BE2C (cell line): Measurements from ENCODE around the gene LIMCH1.
"Not testable (repeated sequence)": the region's sequence is repeated elsewhere in the genome, so short reads cannot be mapped to it uniquely, and the experiment has no call there.

Experiments used
- DNase-seq: peaks from one replicate; pipeline ENCODE4 v3.0.0-alpha.2; 2020
- H3K27me3 ChIP-seq: fragments of 250-450 bp; sonication (Bioruptor Pico); 2 replicates; pipeline ENCODE4 v1.5.1; 2020; ENCODE audit warnings: mild to moderate bottlenecking
- H3K36me3 ChIP-seq: fragments of 250-450 bp; sonication (Bioruptor Pico); 2 replicates; pipeline ENCODE4 v1.5.1; 2020; ENCODE audit warnings: mild to moderate bottlenecking
- H3K4me1 ChIP-seq: fragments of 250-450 bp; sonication (Bioruptor Pico); 2 replicates; pipeline ENCODE4 v1.5.1; 2020
- H3K4me3 ChIP-seq: 2 replicates; pipeline ENCODE4 v1.5.1; 2011; ENCODE audit warnings: low read depth, low read length
- H3K9me3 ChIP-seq: fragments of 250-450 bp; sonication (Bioruptor Pico); 2 replicates; pipeline ENCODE4 v1.5.1; 2020
- TF ChIP-seq, protein P1 (sequence below): IDR thresholded peaks from 2 replicates; pipeline ENCODE4 v1.5.1; 2012; ENCODE audit warnings: mild to moderate bottlenecking, low read depth, low read length

The LIMCH1 gene

DNA sequence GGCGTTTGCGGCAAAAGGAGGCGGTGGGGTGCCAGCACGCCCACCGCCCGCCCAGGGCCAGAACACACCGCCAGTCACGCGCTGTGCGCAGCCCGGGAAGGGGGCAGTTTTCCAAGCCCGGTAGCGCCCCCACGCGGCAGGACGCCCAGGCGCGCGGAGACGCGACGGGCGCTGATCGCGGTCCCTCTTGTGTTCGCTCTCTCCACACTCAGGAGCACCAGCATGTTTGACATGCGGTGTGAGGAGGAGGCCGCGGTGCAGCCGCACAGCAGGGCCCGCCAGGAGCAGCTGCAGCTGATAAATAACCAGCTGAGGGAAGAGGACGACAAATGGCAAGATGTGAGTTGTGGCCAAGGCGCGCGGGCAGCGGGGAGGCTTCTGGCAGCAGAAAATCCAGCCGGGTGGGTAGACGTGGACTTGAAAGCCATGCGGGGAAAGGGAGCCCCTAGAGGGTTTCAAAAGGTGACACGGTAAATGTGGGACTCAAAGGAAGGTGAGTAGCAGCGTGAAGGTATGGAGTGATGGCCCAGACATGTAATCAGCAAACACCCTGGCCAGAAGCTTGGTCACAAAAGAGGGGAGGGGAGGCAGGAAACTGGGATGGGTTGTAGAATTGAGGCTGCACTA, 106.4 kb downstream of the LIMCH1 start:
- TF ChIP-seq, protein P1, sequence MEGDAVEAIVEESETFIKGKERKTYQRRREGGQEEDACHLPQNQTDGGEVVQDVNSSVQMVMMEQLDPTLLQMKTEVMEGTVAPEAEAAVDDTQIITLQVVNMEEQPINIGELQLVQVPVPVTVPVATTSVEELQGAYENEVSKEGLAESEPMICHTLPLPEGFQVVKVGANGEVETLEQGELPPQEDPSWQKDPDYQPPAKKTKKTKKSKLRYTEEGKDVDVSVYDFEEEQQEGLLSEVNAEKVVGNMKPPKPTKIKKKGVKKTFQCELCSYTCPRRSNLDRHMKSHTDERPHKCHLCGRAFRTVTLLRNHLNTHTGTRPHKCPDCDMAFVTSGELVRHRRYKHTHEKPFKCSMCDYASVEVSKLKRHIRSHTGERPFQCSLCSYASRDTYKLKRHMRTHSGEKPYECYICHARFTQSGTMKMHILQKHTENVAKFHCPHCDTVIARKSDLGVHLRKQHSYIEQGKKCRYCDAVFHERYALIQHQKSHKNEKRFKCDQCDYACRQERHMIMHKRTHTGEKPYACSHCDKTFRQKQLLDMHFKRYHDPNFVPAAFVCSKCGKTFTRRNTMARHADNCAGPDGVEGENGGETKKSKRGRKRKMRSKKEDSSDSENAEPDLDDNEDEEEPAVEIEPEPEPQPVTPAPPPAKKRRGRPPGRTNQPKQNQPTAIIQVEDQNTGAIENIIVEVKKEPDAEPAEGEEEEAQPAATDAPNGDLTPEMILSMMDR, result peak; percentile 92
- Histone ChIP-seq H3K4me3 (peak overlapping the region; percentile 32), H3K36me3 (peaks cover 37% of the 10 kb centered on the region), H3K9me3 (no peaks in the 10 kb centered on the region), H3K27me3 (no peaks in the 10 kb centered on the region), H3K4me1 (peaks cover 15% of the 10 kb centered on the region)
- DNase-seq, result peak; percentile 90

DNA sequence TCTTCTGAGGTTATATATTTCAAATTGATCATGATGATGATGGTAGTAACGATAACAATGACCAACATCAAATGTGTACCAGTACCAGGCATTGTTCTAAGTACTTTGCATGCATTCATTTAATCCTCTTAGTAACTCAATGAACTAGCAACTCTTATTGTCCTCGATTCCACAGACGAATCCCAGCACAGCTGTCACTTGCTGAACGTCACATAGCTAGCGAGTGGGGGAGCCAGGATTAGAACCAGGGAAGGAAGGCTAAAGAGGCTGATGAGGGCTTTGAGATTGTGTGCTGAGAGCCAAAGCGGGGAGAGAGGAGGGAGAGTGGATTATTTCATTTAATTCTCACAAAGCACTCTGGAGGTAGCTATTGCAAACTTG, 106.9 kb downstream of the LIMCH1 start:
- no peaks in the 10 kb centered on the region for H3K9me3 ChIP-seq
- no peaks in the 10 kb centered on the region for H3K27me3 ChIP-seq
- TF ChIP-seq, protein P1, result no peak
- peaks cover 40% of the 10 kb centered on the region for H3K36me3 ChIP-seq
- DNase-seq, result no peak
- H3K4me1 ChIP-seq, result peaks cover 12% of the 10 kb centered on the region
- no peak overlapping the region for H3K4me3 ChIP-seq

DNA sequence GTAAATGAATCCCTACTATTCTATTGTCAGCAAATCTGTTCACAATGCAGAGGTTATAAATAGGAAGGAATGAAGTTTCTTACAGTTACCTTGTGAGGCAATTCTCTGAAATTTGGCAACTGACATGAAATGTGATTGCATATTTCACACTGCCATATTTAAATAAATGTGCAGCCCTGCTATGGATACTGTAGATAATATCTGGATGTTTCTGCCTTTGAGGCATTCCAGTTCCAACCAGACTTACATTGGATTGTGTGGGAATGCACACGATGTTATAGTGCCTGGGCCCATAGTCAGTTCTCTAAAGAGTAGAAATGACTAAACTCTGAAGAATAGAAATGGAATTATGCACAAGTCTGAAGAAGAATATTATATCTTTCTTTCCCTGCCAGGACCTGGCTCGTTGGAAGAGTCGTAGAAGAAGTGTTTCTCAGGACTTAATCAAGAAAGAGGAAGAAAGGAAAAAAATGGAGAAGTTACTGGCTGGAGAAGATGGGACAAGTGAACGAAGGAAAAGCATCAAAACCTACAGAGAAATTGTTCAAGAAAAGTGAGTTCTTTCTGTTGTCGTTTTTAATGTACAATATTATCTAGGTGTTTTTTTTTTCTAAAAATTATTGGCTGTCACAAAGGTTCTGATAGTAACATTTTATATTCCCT, 107.9 kb downstream of the LIMCH1 start:
- H3K27me3 ChIP-seq, result no peaks in the 10 kb centered on the region
- H3K4me3 ChIP-seq, result no peak overlapping the region
- TF ChIP-seq, protein P1, result no peak
- H3K4me1 ChIP-seq, result peaks cover 12% of the 10 kb centered on the region
- no peak for DNase-seq
- peaks cover 50% of the 10 kb centered on the region for H3K36me3 ChIP-seq
- no peaks in the 10 kb centered on the region for H3K9me3 ChIP-seq

DNA sequence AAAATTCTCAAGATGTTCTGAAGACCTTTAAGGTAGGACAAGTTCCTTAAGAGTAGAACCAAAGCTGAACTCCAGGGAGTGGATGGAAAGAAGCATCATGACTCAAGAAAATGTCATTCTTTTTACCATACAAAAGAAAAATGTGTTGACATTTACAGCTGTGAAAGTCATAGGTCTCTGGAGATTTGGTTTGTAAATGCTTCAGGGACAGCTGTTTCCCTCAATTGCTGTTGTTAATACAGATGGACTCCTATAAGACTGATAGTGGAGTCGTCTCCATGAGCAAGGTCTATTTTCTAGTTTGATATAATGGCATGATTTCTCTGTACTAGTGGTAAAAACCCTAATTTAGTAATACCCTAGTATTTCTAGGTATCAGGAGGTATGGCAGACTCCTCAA, 108.9 kb downstream of the LIMCH1 start:
- Histone ChIP-seq H3K27me3 (no peaks in the 10 kb centered on the region), H3K36me3 (peaks cover 60% of the 10 kb centered on the region)

DNA sequence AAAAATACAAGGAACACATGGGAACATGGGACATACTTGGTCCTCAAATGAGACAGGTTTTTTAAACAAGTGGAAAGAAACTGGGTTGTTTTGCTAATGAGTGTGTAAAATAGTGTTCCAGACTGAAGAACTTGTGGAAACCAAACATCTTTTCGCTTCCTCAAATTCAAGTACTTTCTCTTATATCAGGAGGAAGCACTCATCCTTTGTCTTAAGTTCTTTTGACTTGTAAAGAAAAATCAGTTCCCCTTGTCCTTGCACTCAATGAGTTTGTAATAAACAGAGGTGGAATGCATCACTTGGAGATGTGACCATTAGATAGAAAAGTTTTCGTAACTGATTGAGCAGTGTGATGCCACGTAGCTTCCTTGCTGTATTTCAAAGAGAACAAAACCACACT, 109.4 kb downstream of the LIMCH1 start:
- Histone ChIP-seq H3K4me3 (no peak overlapping the region), H3K9me3 (no peaks in the 10 kb centered on the region), H3K27me3 (no peaks in the 10 kb centered on the region), H3K36me3 (peaks cover 65% of the 10 kb centered on the region), H3K4me1 (peaks cover 12% of the 10 kb centered on the region)
- no peak for DNase-seq
- TF ChIP-seq, protein P1, result no peak

More for the DNA sequence above, 108.9 kb downstream of the LIMCH1 start:
- TF ChIP-seq, protein P1, result no peak
- Histone ChIP-seq H3K4me1 (peaks cover 12% of the 10 kb centered on the region), H3K4me3 (no peak overlapping the region), H3K9me3 (no peaks in the 10 kb centered on the region)
- DNase-seq, result no peak

DNA sequence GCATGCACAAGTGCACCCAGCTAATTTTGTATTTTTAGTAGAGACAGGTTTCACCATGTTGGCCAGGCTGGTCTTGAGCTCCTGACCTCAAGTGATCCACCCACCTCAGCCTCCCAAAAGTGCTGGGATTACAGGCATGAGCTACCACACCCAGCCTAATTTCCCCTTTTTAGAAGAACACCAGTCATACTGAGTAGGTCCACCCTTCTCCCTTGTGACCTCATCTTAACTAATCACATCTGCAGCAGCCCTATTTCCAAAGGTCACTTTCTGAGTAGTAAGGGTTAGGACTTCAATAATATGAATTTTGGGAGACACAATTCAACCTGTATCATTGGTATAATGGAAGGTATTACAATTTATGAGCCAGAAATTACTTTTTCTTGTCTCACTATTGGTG, 113.2 kb downstream of the LIMCH1 start:
- not testable (repeated sequence) for H3K9me3 ChIP-seq, DNase-seq, H3K4me3 ChIP-seq, H3K27me3 ChIP-seq, H3K4me1 ChIP-seq
- peaks cover 86% of the 10 kb centered on the region for H3K36me3 ChIP-seq
